ENCODE results near the gene PRKD1.

The PRKD1 gene

DNA sequence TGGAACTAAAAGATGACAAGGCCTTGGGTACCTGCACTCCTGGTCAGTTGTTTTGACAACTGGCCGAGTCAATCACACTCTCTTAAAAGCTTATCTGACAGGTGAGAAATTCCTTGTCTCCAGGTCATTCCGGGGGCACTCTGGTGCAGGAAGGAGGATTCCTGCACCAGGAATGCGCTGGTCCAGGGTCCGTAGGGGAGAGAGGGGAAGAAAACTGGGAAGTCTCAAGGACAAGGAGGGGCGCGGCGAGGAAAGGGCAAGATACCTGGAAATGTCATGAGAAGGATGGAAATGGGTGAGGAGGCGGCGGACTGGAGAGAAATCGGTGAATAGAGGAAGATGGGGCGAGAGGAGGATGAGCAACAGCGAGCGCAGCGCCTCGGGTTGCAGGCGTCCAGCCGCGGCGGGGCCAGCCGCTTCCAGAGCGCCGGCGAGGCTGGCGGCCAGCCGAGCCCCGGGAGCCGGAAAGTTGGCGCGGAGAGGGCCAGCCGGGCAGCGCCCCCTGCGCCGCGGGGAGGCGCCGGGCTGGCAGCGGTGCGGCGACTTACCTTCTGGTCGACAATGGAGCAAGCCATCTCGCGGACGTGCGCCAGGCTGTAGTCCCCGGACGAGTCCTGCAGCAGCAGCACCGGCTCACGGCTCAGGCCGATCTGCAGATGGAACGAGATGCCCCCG, 809 bp downstream of the PRKD1 start:
- H3K4me3 ChIP-seq (ENCODE audit: low read depth in 1 of 2, low read length in 1 of 2): no peak overlapping the region
- H3K36me3 ChIP-seq: no peaks in the 10 kb centered on the region
- H3K27me3 ChIP-seq: peaks cover 70% of the 10 kb centered on the region
- H3K9me3 ChIP-seq: no peaks in the 10 kb centered on the region
- no peak for TF ChIP-seq CTCF (IDR thresholded peaks at IDR 0.05)
- no peaks in the 10 kb centered on the region for H3K4me1 ChIP-seq (ENCODE audit: control insufficient read depth in 1 of 2, insufficient read depth in 1 of 2, low read depth in 1 of 2, low read length in 1 of 2)
- H3K27ac ChIP-seq: no peak overlapping the region

DNA sequence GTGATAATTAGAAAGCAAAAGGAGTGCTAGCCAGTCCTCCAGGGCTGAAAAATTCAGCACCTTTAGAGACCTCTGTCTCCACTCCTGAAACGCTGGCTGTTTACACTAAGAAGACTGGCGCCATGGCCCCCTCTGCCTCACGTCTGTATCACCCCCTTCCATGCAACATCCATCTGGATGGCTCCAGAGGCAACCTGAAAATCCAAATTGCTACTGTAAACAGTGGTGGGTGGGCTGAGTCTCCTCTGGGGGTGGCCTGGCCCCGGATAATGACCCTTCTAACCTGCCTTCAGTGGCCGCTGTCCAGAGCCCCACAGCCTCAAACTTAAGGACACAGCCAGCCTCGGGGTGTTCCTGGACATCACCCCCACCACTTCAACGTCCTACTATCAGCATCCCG, 1.4 kb downstream of the PRKD1 start:
- TF ChIP-seq CTCF (IDR thresholded peaks at IDR 0.05): no peak
- H3K36me3 ChIP-seq: no peaks in the 10 kb centered on the region
- peaks cover 70% of the 10 kb centered on the region for H3K27me3 ChIP-seq
- no peaks in the 10 kb centered on the region for H3K4me1 ChIP-seq (ENCODE audit: control insufficient read depth in 1 of 2, insufficient read depth in 1 of 2, low read depth in 1 of 2, low read length in 1 of 2)
- no peak overlapping the region for H3K27ac ChIP-seq
- no peak overlapping the region for H3K4me3 ChIP-seq (ENCODE audit: low read depth in 1 of 2, low read length in 1 of 2)
- no peaks in the 10 kb centered on the region for H3K9me3 ChIP-seq

DNA sequence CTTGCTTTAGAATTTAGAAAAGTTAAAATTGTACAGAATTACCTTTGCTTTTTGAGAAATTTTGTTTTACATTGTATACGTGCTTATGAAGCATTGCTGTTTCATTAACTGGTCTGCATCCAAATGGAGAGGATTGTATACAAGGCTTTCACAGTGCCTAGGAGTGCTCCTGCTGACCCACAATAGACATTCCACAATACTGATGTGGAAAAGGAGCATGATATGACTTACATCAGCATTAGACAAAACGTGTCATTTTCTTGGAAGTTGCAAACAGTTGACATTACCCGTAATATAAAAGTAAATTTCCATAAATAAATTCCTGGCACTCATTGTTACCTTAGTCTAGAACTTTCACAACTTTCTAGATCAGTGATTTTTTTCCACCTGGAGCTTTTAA, 1.9 kb downstream of the PRKD1 start:
- Histone ChIP-seq H3K27ac (no peak overlapping the region), H3K9me3 (no peaks in the 10 kb centered on the region), H3K27me3 (peaks cover 70% of the 10 kb centered on the region), H3K4me1 (ENCODE audit: control insufficient read depth in 1 of 2, insufficient read depth in 1 of 2, low read depth in 1 of 2, low read length in 1 of 2) (no peaks in the 10 kb centered on the region), H3K4me3 (ENCODE audit: low read depth in 1 of 2, low read length in 1 of 2) (no peak overlapping the region), H3K36me3 (no peaks in the 10 kb centered on the region)
- no peak for TF ChIP-seq CTCF (IDR thresholded peaks at IDR 0.05)

DNA sequence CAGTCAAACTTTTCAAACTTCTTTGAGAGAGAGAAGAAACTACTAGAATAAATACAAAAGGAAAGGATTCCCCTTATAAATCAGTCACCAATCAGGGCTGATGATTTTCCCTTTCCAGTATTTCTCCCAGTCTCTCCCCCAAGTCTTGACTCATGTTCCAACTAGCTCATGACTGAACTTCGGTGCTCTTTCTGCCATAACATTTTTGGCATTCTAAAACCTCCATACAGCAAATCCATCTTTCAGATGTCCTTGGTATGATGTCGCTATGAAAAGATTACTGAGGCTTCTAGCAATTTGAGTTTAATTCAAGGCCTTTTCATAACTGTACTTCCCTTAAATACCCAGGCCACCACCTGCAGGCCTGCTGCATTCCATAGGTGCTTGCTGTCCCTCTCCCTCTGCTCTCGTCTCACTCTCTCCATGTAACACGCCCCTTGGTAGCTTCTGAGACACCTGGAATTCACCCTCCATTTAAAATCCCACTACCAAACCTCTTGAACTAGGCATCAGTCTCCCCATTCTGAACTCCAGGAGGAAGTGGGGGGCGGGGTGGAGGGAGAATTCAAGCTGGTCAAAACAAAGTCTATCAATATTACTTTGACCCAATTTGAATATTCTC, 2.4 kb downstream of the PRKD1 start:
- H3K9me3 ChIP-seq: no peaks in the 10 kb centered on the region
- H3K4me3 ChIP-seq (ENCODE audit: low read depth in 1 of 2, low read length in 1 of 2): no peak overlapping the region
- no peaks in the 10 kb centered on the region for H3K36me3 ChIP-seq
- H3K27ac ChIP-seq: no peak overlapping the region
- no peaks in the 10 kb centered on the region for H3K4me1 ChIP-seq (ENCODE audit: control insufficient read depth in 1 of 2, insufficient read depth in 1 of 2, low read depth in 1 of 2, low read length in 1 of 2)
- no peak for TF ChIP-seq CTCF (IDR thresholded peaks at IDR 0.05)
- peaks cover 65% of the 10 kb centered on the region for H3K27me3 ChIP-seq

- peaks cover 11% of the 10 kb centered on the region for H3K27me3 ChIP-seq
- no peak for TF ChIP-seq CTCF (IDR thresholded peaks at IDR 0.05)
- no peaks in the 10 kb centered on the region for H3K36me3 ChIP-seq
- no peak overlapping the region for H3K27ac ChIP-seq
- no peak overlapping the region for H3K4me3 ChIP-seq (ENCODE audit: low read depth in 1 of 2, low read length in 1 of 2)
- no peaks in the 10 kb centered on the region for H3K9me3 ChIP-seq
- no peaks in the 10 kb centered on the region for H3K4me1 ChIP-seq (ENCODE audit: control insufficient read depth in 1 of 2, insufficient read depth in 1 of 2, low read depth in 1 of 2, low read length in 1 of 2)
Observed at GRCh38 chr14:29919845-29920244, 7.8 kb downstream of the PRKD1 start.
